Measurements from ENCODE around the gene WDR82. TPM values are rescaled to one million over a fixed set of nuclear protein-coding genes. Genes with fewer than 3 reads are reported as not detected.

The WDR82 gene
- total and polyA plus RNA-seq, 8 donors = 60.2 to 124 (median 108) TPM

GRCh38 chr3:52291508-52292181 lies 13.2 kb upstream of the WDR82 start:
- no peak overlapping the region for H3K4me3 ChIP-seq
- no peak overlapping the region for H3K27ac ChIP-seq
- intact Hi-C loops (cut with DNase I) = loop anchor here in 1 of 2 donors (5.0 kb wide), 1 partner anchor 46 kb away; no protein-coding TSS in a partner anchor
- H3K36me3 ChIP-seq = peaks cover 0 to 53% of the 10 kb centered on the region in 2 donors
- H3K9me3 ChIP-seq = no peaks in the 10 kb centered on the region
- no peak for ATAC-seq
- TF ChIP-seq, protein P1, sequence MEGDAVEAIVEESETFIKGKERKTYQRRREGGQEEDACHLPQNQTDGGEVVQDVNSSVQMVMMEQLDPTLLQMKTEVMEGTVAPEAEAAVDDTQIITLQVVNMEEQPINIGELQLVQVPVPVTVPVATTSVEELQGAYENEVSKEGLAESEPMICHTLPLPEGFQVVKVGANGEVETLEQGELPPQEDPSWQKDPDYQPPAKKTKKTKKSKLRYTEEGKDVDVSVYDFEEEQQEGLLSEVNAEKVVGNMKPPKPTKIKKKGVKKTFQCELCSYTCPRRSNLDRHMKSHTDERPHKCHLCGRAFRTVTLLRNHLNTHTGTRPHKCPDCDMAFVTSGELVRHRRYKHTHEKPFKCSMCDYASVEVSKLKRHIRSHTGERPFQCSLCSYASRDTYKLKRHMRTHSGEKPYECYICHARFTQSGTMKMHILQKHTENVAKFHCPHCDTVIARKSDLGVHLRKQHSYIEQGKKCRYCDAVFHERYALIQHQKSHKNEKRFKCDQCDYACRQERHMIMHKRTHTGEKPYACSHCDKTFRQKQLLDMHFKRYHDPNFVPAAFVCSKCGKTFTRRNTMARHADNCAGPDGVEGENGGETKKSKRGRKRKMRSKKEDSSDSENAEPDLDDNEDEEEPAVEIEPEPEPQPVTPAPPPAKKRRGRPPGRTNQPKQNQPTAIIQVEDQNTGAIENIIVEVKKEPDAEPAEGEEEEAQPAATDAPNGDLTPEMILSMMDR (IDR thresholded peaks at IDR 0.05) = peak; percentile 24 to 33
- H3K27me3 ChIP-seq = no peaks in the 10 kb centered on the region
- peaks cover 6 to 17% of the 10 kb centered on the region in 2 donors for H3K4me1 ChIP-seq
- DNase-seq = peak in 2 of 4 donors; percentile 33 to 51

DNA sequence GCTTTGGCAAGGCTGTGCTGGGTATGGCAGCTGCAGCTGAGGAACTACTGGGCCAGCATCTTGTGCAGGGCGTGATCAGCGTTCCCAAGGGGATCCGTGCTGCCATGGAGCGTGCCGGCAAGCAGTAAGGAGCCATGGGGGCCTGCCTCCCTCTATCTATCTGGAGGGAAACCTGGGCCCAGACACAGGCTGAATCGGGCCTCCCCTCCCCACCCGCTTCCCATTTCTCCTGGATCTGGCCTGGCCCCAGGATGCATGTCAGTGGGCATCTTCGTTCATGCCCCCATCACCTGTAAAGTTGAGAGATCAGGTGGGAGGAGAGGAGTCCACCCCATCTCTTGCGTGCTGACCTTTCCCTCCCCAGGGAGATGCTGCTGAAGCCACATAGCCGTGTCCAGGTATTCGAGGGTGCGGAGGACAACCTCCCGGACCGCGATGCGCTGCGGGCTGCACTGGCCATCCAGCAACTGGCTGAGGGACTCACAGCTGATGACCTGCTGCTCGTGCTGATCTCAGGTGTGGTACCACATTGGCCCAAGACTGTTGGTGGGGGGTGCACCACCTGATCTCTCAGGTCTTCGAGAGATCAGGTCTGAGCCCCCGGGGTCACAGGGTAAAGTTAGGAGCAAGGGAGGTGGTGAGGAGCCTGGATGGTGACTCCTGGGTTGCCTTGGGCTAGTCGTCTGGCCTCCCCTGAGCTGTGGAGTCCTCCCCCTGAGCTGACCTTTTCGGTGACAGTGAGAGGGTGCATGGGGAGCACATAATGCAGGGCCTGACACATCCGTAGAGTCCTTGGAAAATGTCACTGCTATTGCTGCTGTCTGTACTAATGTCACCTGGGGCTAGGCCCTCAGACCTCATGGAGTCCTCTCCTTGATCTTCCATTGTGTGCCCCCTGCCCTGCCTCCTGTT lies 12.4 kb upstream of the WDR82 start:
- no peak overlapping the region for H3K4me3 ChIP-seq
- TF ChIP-seq, protein P1 (IDR thresholded peaks at IDR 0.05) = no peak
- H3K36me3 ChIP-seq = peaks cover 0 to 53% of the 10 kb centered on the region in 2 donors
- peaks cover 6 to 22% of the 10 kb centered on the region in 2 donors for H3K4me1 ChIP-seq
- no peak for ATAC-seq
- no peak overlapping the region for H3K27ac ChIP-seq
- intact Hi-C loops (cut with DNase I) = loop anchor here in 1 of 2 donors (5.0 kb wide), 1 partner anchor 46 kb away; no protein-coding TSS in a partner anchor
- peak in 2 of 4 donors; percentile 27 to 58 for DNase-seq
- no peaks in the 10 kb centered on the region for H3K27me3 ChIP-seq
- no peaks in the 10 kb centered on the region for H3K9me3 ChIP-seq

DNA sequence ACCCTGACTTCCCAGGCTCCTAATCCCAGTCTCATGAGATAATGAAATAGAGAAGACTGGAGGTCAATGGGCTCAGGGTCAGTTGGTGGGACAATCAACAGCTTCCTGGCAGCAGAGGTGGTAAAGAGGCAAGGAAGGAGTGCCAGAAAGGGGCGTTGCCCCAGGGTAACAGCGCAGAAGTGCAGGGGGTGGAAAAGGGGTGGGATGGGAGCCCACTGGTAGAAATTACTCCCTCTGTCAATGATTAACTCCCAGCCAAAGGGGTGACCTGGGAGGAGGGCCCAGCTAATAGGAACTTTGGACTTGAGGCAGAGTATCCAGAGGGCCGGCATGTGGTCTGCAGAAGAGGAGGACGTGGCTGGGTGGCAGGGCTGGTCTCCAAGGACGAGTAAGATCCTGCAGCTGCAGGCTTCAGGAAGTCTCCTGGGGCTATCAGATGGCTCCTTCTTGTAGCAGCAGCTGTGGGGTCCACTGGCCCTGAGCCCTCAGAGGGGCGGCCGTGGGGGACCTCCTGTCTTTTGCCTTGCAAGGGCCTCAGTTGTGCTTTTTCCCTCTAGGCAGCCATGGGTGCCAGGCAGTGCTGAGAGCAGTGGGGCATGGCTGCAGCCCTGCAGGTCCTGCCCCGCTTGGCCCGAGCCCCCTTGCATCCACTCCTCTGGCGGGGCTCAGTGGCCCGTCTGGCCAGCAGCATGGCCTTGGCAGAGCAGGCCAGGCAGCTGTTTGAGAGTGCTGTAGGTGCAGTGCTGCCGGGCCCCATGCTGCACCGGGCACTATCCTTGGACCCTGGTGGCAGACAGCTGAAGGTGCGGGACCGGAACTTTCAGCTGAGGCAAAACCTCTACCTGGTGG lies 11.5 kb upstream of the WDR82 start:
- no peak overlapping the region for H3K4me3 ChIP-seq
- intact Hi-C loops (cut with DNase I) = loop anchor here in 1 of 2 donors (5.0 kb wide), 1 partner anchor 47 kb away; no protein-coding TSS in a partner anchor
- TF ChIP-seq, protein P1 (IDR thresholded peaks at IDR 0.05) = no peak

GRCh38 chr3:52289338-52289746 lies 10.9 kb upstream of the WDR82 start:
- no peak for ATAC-seq
- H3K9me3 ChIP-seq = no peaks in the 10 kb centered on the region
- H3K36me3 ChIP-seq = peaks cover 0 to 41% of the 10 kb centered on the region in 2 donors
- TF ChIP-seq, protein P1 (IDR thresholded peaks at IDR 0.05) = no peak
- intact Hi-C loops (cut with DNase I) = no loop called here
- DNase-seq = peak in 1 of 4 donors; percentile 15
- no peaks in the 10 kb centered on the region for H3K27me3 ChIP-seq
- H3K27ac ChIP-seq = no peak overlapping the region
- H3K4me3 ChIP-seq = no peak overlapping the region
- H3K4me1 ChIP-seq = peaks cover 6 to 22% of the 10 kb centered on the region in 2 donors

More for the DNA sequence above, 11.5 kb upstream of the WDR82 start:
- DNase-seq (peak in 2 of 4 donors; percentile 28 to 69), ATAC-seq (no peak)
- peaks cover 6 to 22% of the 10 kb centered on the region in 2 donors for H3K4me1 ChIP-seq
- peaks cover 0 to 47% of the 10 kb centered on the region in 2 donors for H3K36me3 ChIP-seq
- no peaks in the 10 kb centered on the region for H3K9me3 ChIP-seq
- no peak overlapping the region for H3K27ac ChIP-seq
- no peaks in the 10 kb centered on the region for H3K27me3 ChIP-seq

Data from left lung (tissue), 10 donors.